Liver (tissue), 2 donors: ENCODE measurements around the gene IDE.

Experiments
- CTCF ChIP-seq: fragments of 150-350 bp; IDR thresholded peaks from 2 replicates; pipeline ENCODE4 v1.5.1; 2017; ENCODE audit warnings: improper control_type of control experiment, low read depth, low read length; ENCODE audit not compliant: missing input control
- MAX ChIP-seq: IDR thresholded peaks from 2 replicates; pipeline ENCODE4 v1.6.1; 2016; ENCODE audit warnings: antibody characterized with exemption
- donor health status: healthy.

GRCh38 chr10:92575961-92576360 lies 2.1 kb upstream of the IDE start:
- TF ChIP-seq CTCF = no peak
- no peak for TF ChIP-seq MAX
